ENCODE results near the gene DLGAP1. TPM values are rescaled to one million over a fixed set of nuclear protein-coding genes. Genes with fewer than 3 reads are reported as not detected.

DLGAP1 gene
- total and polyA plus RNA-seq, 2 of the 4 experiments (the other 2 are of a cell fraction): under 0.01 to 0.09 TPM

- no peak overlapping the region for H2BK120ac ChIP-seq (ENCODE audit: low read depth, low read length)
- no peak overlapping the region for H3K18ac ChIP-seq (ENCODE audit: low read depth, low read length)
- no peak overlapping the region for H3K4ac ChIP-seq (ENCODE audit: low read depth, low read length)
- POLR2A ChIA-PET (ENCODE audit: unreplicated experiment): no interaction called here
- H3K79me1 ChIP-seq (ENCODE audit: low read depth in 1 of 2, low read length in 2 of 2): no peaks in the 10 kb centered on the region
- H2AK5ac ChIP-seq (ENCODE audit: low read depth, low read length): no peak overlapping the region
- H4K20me1 ChIP-seq (ENCODE audit: insufficient read depth, low read length): no peaks in the 10 kb centered on the region
- no peaks in the 10 kb centered on the region; the same call in 1 of the 2 replicates for H3K9me3 ChIP-seq (ENCODE audit: control insufficient read depth, insufficient read depth, low read length)
- no peak overlapping the region for H2BK5ac ChIP-seq (ENCODE audit: low read depth, low read length, poor library complexity, severe bottlenecking)
- H3K9ac ChIP-seq (ENCODE audit: low read depth, low read length): no peak overlapping the region
- no peaks in the 10 kb centered on the region for H3K36me3 ChIP-seq (ENCODE audit: control insufficient read depth, insufficient read depth, low read length)
- in situ Hi-C loops (cut with MboI; ENCODE audit: low sequenced_read_pairs): no loop called here
- dilution Hi-C loops (cut with HindIII; ENCODE audit: low sequenced_read_pairs, unreplicated experiment): no loop called here
- no CpG with 5 or more reads among the region's 1 CpG for WGBS, 2 experiments (ENCODE audit: extremely low coverage in 2 of 2, insufficient read length in 1 of 2)
- H2AFZ ChIP-seq (replicated peaks; ENCODE audit: low read length, poor library complexity): no peak overlapping the region
- no peak overlapping the region for H2BK20ac ChIP-seq (ENCODE audit: low read depth, low read length)
- no peak for DNase-seq
- ATAC-seq (ENCODE audit: low read depth): no peak
- H2AK9ac ChIP-seq (replicated peaks; ENCODE audit: low read depth, low read length, poor library complexity): no peak overlapping the region
- H3K4me2 ChIP-seq (ENCODE audit: low read depth, low read length): no peak overlapping the region
- no peak overlapping the region for H4K8ac ChIP-seq (ENCODE audit: low read depth in 2 of 2, low read length in 2 of 2)
- TF ChIP-seq ELK1 (IDR thresholded peaks at IDR 0.05; ENCODE audit: borderline replicate concordance, low read depth, low read length) (no peak), MAZ (IDR thresholded peaks at IDR 0.05; ENCODE audit: borderline replicate concordance, low read depth, low read length) (no peak), CEBPB (IDR thresholded peaks at IDR 0.05; ENCODE audit: low read depth, low read length) (no peak), FOS (IDR thresholded peaks at IDR 0.05; ENCODE audit: low read depth, low read length) (no peak), RAD21 (IDR thresholded peaks at IDR 0.05; ENCODE audit: low read length) (no peak), RCOR1 (IDR thresholded peaks at IDR 0.05; ENCODE audit: insufficient replicate concordance, low read length) (no peak), NFE2L2 (IDR thresholded peaks at IDR 0.05; ENCODE audit: low read depth, low read length) (no peak), MAFK (IDR thresholded peaks at IDR 0.05; ENCODE audit: low read depth, low read length) (no peak), RFX5 (IDR thresholded peaks at IDR 0.05; ENCODE audit: low read depth, low read length) (no peak)
- TF ChIP-seq, protein P1, sequence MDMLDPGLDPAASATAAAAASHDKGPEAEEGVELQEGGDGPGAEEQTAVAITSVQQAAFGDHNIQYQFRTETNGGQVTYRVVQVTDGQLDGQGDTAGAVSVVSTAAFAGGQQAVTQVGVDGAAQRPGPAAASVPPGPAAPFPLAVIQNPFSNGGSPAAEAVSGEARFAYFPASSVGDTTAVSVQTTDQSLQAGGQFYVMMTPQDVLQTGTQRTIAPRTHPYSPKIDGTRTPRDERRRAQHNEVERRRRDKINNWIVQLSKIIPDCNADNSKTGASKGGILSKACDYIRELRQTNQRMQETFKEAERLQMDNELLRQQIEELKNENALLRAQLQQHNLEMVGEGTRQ (IDR thresholded peaks at IDR 0.05; ENCODE audit: low read depth, low read length): no peak
- TF ChIP-seq, protein P2, sequence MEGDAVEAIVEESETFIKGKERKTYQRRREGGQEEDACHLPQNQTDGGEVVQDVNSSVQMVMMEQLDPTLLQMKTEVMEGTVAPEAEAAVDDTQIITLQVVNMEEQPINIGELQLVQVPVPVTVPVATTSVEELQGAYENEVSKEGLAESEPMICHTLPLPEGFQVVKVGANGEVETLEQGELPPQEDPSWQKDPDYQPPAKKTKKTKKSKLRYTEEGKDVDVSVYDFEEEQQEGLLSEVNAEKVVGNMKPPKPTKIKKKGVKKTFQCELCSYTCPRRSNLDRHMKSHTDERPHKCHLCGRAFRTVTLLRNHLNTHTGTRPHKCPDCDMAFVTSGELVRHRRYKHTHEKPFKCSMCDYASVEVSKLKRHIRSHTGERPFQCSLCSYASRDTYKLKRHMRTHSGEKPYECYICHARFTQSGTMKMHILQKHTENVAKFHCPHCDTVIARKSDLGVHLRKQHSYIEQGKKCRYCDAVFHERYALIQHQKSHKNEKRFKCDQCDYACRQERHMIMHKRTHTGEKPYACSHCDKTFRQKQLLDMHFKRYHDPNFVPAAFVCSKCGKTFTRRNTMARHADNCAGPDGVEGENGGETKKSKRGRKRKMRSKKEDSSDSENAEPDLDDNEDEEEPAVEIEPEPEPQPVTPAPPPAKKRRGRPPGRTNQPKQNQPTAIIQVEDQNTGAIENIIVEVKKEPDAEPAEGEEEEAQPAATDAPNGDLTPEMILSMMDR (conservative IDR thresholded peaks at IDR 0.05; ENCODE audit: low read depth, low read length): no peak
- no peaks in the 10 kb centered on the region for H3K4me1 ChIP-seq (ENCODE audit: control insufficient read depth, insufficient read depth, low read length)
- H3K9me1 ChIP-seq (ENCODE audit: insufficient read depth, low read length): no peaks in the 10 kb centered on the region
- H3K27ac ChIP-seq (ENCODE audit: insufficient read depth, low read length): no peak overlapping the region
- H4K5ac ChIP-seq (ENCODE audit: low read depth, low read length): no peak overlapping the region
- no peak overlapping the region for H3K23ac ChIP-seq (ENCODE audit: low read depth, low read length)
- CTCF ChIA-PET: no interaction called here
- H2BK15ac ChIP-seq (ENCODE audit: low read depth, low read length): no peak overlapping the region
- no peak overlapping the region for H4K91ac ChIP-seq (ENCODE audit: insufficient read depth, low read depth, low read length)
- intact Hi-C loops (cut with micrococcal nuclease): no loop called here
- H3K14ac ChIP-seq (replicated peaks; ENCODE audit: low read depth, low read length): no peak overlapping the region
- H3K27me3 ChIP-seq (ENCODE audit: control insufficient read depth, insufficient read depth, low read length): no peaks in the 10 kb centered on the region
- H3K56ac ChIP-seq (ENCODE audit: extremely low read depth, insufficient read depth, low read length): no peak overlapping the region
- no TSS peak for BruUV-seq (replicated peaks)
- no peak overlapping the region for H3K4me3 ChIP-seq (ENCODE audit: insufficient read depth, low read depth, low read length)
Observed at GRCh38 chr18:4144201-4144600, 310.9 kb downstream of the DLGAP1 start.
